Nucleus accumbens (tissue), 56 donors: Measurements from ENCODE around the gene LXN.
"Not testable (repeated sequence)": the region's sequence is repeated elsewhere in the genome, so short reads cannot be mapped to it uniquely, and the experiment has no call there.

Source experiments
- DNase-seq, 56 donors: peaks; one replicate each; lab custom pipeline; 2025; lab: John Stamatoyannopoulos, UW

LXN gene

GRCh38 chr3:158672215-158673176, at the start of gene LXN:
TSS of gene LXN (minus strand) at chr3:158672648. CDS start at chr3:158672478, 170 bp downstream.
- peak in 49 of 56 donors; percentile 3 to 76 (median 27) for DNase-seq

- no peak for DNase-seq
Observed at GRCh38 chr3:158722108-158722507, 49.7 kb upstream of the LXN start.

GRCh38 chr3:158718490-158719170, 46.2 kb upstream of the LXN start:
- no peak for DNase-seq

GRCh38 chr3:158717576-158717975, 45.1 kb upstream of the LXN start:
- DNase-seq, result no peak

GRCh38 chr3:158713094-158713499, 40.6 kb upstream of the LXN start:
- DNase-seq, result peak in 16 of 56 donors; percentile 8 to 46 (median 19)

- DNase-seq, result no peak
Observed at GRCh38 chr3:158712443-158712842, 40.0 kb upstream of the LXN start.

- no peak for DNase-seq
Observed at GRCh38 chr3:158711886-158712285, 39.4 kb upstream of the LXN start.

- DNase-seq, result no peak
Observed at GRCh38 chr3:158710601-158711000, 38.2 kb upstream of the LXN start.

GRCh38 chr3:158709666-158710083, 37.2 kb upstream of the LXN start:
- no peak for DNase-seq

GRCh38 chr3:158703566-158703965, 31.1 kb upstream of the LXN start:
- DNase-seq, result no peak

- DNase-seq, result no peak
Observed at GRCh38 chr3:158702815-158703481, 30.5 kb upstream of the LXN start.

- DNase-seq, result no peak
Observed at GRCh38 chr3:158701420-158702065, 29.1 kb upstream of the LXN start.

GRCh38 chr3:158700559-158700958, 28.1 kb upstream of the LXN start:
- DNase-seq, result no peak

- DNase-seq, result no peak
Observed at GRCh38 chr3:158696618-158697017, 24.2 kb upstream of the LXN start.

- not testable (repeated sequence) for DNase-seq
Observed at GRCh38 chr3:158693866-158694456, 21.5 kb upstream of the LXN start.

GRCh38 chr3:158685159-158685558, 12.7 kb upstream of the LXN start:
- DNase-seq, result no peak

GRCh38 chr3:158683230-158683962, 10.9 kb upstream of the LXN start:
- DNase-seq, result no peak

GRCh38 chr3:158680861-158681260, 8.4 kb upstream of the LXN start:
- DNase-seq, result no peak

GRCh38 chr3:158679547-158680000, 7.1 kb upstream of the LXN start:
- no peak for DNase-seq
